RKO (cell line): ENCODE data around the gene C11orf91.
"Not testable (repeated sequence)": the region's sequence is repeated elsewhere in the genome, so short reads cannot be mapped to it uniquely, and the experiment has no call there.

Experiments
- DNase-seq: peaks from one replicate; pipeline ENCODE4 v3.0.0-alpha.2; 2016; ENCODE audit warnings: low spot score

C11orf91 gene

DNA sequence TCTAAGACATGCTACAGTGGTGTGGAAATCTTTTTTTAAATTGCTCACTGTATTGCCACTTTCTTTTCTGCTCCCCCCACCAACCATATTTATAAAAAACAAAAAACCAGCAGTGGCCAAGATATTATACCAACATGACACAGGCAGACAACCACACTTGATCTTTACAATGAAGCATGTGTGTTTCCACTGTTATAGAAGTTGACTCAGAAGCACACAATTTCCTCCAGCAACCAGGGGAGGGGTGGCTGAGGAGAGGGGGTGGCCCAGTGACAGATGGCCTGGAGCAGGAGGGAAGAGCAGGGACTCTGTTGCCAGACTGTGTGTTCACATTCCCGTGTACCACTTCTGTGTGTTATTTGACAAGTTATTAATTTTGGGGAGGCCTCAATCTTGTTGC lies 20.8 kb upstream of the C11orf91 start:
- DNase-seq, result no peak

GRCh38 chr11:33719587-33719986 lies 19.0 kb upstream of the C11orf91 start:
- no peak for DNase-seq

DNA sequence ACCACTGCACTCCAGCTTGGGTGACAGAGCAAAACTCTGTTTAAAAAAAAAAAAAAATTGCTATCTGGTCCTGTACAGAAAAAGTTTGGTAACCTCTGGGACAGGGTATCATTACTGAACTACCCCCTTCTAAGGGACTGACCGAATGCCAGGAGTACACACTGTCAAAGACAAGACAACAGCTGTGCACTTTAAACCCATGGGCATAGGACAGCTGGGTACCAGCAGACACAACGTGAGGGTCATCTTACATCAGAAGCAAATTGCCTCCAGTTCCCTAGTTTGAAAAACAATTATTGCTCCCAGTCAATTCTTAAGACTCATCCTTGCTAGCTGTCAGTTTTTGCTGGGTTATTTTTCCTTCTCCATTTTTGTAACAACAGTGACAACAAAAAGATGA lies 17.8 kb upstream of the C11orf91 start:
- DNase-seq, result no peak

DNA sequence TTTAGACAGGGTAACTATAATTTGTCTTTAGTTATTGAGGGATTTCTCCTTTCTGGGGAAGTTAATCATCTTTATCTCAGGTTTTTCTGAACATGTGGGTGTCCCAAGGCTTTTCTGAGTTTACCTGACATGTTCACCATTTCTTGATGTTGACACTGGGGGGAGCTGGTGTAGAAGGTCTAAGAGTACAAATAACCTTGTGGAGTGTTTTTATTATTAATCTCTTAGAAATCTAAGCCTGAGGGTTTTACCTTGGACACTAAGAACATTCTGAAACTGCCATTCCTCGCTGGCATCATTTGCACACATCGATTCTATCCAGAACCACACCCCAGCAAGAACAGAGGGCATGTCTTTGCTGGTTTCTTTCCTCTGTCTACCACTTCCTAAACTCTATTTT lies 15.6 kb upstream of the C11orf91 start:
- no peak for DNase-seq

DNA sequence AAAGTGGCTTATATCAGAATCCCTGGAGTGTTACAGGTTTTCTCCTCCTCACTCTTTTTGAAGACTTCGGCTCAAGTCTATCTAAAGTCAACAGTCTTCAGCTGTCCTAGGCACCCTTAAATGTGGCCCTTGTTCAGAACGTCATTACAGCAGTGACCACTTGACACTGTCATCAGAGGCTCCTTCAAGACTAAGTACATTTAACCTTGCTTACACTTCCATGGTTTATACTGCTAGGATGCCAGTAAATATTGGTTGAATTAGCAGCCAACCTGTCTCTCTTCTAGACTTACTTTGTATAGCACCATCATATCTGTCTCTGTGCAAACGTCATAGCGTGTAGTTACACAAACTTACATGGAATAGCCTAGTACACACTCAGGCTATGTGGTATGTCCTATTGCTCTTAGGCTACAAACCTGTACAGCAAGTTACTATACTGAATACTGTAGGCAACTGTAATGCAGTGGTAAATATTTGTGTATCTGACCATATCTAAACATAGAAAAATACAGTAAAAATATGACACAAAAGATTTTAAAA lies 13.3 kb upstream of the C11orf91 start:
- DNase-seq, result no peak

DNA sequence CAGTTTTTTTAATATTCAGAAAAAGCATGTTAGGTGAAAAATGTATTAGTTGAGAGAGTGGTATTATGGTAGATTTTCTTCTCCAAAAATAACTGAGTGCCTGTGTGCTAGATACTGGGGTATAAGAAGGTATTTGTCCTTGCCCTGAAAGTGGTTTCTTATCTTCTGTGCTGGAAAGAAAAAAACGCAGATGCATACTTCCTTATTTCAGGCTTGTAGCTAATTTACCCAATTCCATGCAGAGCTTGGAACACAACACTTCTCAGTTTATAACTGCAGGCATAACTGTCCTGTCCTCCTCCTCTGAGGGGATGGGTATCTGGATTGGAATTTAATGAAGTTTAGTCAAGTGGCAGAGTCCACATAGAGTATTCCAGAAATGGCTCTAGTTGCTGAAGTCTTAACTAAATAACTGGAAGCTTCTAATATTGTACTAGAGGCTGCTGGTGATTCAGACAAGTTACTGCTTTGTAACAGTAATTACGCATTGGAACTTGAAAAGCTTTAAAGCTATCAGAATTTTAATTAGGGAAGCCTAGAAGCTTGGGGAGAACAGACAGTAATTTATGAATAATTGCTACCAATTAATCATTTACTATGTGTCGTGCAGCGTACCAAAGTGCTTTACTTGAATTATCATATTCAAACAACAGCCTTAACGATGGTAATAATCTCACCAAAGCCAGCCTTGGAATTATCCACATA lies 12.7 kb upstream of the C11orf91 start:
- DNase-seq, result no peak

DNA sequence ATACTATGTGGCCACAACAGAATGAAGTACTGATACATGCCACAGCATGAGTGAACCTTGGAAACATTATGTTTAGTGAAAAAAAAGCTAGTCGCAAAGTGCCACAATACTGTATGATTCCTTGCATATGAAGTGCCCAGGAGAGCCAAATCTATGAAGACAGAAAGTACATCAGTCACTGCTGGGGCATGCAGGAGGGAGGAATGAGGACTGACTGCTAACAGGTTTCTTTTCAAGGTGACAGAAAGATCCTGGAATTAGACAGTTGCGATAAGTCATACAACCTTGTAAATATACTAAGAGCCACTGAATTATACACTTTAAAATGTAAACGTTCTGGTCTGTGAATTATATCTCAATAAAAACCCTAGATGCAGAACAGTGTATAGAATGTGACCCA lies 11.8 kb upstream of the C11orf91 start:
- no peak for DNase-seq

GRCh38 chr11:33709466-33709865 lies 8.8 kb upstream of the C11orf91 start:
- DNase-seq, result no peak

DNA sequence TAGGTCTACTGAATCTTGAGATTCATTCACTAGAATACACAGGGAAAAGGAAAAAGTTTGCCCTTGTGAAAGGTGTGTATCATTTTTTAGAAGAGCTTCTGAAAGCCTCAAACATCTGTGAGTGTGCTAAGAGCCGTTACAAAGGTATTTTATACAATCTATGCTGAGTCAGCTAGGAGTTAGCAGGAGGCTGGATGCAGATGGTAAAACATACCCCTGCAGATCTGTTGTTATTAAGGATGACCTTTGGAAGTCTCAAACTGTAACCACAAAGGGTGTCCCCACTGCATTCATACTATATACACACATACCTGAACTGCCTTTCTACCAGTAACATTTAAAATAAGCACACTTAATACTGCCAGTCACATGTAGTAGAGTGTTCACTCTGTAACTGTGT lies 8.4 kb upstream of the C11orf91 start:
- no peak for DNase-seq

GRCh38 chr11:33707831-33708230 lies 7.2 kb upstream of the C11orf91 start:
- not testable (repeated sequence) for DNase-seq

DNA sequence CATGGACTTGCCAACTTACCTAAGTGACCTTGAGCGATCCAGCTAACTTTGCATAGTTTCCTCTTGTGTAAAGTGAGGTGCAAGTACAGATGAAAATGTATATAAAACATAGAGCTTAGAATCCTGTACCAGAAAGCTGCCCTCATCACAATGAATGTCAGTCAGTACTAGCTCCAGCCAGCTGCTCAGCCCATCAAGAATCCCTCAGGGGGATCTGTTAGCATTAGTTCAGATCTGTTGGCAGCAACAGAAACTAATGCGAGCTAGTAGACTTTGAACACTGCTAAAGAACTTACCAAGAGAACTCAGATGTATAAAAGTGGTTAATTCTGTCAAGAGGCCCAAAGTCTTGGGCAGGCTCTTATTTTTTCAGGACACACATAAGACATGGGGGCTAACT lies 6.3 kb upstream of the C11orf91 start:
- DNase-seq, result no peak

- DNase-seq, result no peak
Observed at GRCh38 chr11:33706546-33706945, 5.9 kb upstream of the C11orf91 start.

GRCh38 chr11:33704240-33705002 lies 3.8 kb upstream of the C11orf91 start:
- no peak for DNase-seq

- DNase-seq, result no peak
Observed at GRCh38 chr11:33703788-33704187, 3.2 kb upstream of the C11orf91 start.

DNA sequence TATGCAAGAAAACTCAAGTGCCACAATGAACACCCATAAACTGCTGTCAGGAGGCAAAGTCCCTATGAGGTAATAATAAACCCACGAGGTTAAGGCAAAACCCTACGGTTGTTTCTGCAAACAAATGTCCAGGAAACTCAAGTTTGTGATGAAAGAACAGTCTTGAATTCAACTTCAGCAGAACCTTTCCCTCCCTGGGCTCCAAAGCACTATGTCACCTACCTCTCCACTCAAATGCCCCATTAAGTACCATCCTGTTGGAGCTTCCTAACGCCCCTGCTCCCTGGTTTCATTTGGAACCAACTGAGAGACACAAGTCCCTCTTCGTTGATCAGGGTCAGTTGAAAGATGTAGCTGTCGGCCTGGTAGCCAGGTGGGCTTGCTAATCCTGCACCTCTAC lies 2.6 kb upstream of the C11orf91 start:
- DNase-seq, result no peak

- peak; percentile 71 for DNase-seq
Observed at GRCh38 chr11:33701302-33702230, 940 bp upstream of the C11orf91 start.

- no peak for DNase-seq
Observed at GRCh38 chr11:33700063-33700501, 544 bp downstream of the C11orf91 start.

DNA sequence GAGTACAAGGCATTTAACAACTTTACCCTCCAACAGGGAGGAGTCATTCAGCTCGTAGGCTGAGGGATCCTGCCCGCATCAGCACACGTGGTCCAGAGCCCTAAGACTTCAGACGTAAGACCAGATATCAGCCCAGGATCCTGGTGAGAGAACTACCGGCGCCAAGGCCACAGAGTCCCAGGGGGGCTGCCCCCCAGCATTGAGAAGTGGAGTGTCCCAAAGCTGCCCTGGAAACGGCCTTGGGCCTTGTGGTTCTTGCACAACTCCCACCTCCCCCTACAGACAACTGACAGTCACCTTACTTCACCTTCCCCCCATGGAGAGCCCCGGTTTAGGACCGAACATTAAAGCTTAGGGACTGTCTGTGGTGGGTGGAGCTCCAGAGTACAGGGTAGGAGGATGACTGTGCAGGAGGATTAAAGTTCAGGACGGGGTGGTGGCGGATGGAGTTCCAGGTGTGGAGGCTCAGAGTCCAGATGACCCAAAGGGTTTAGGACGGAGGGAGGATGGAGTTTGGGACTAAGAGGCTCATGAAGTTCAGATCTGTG lies 1.0 kb downstream of the C11orf91 start:
- DNase-seq, result no peak

GRCh38 chr11:33698921-33699320 lies 1.7 kb downstream of the C11orf91 start:
- DNase-seq, result no peak

- no peak for DNase-seq
Observed at GRCh38 chr11:33697997-33698396, 2.6 kb downstream of the C11orf91 start.

- DNase-seq, result no peak
Observed at GRCh38 chr11:33696931-33697638, 3.5 kb downstream of the C11orf91 start.
